GM19324 (cell line): ENCODE results near the gene LOXL3.

ENCODE experiments used
- ATAC-seq: cut with Tn5 transposase; IDR thresholded peaks from one replicate; pipeline ENCODE4 v1.9.1; 2021; ENCODE audit warnings: mild to moderate bottlenecking, moderate library complexity; ENCODE audit not compliant: unreplicated experiment, low FRiP score

Gene LOXL3

GRCh38 chr2:74530239-74531187, 23.2 kb downstream of the LOXL3 start:
- peak; percentile 22 for ATAC-seq

- peak; percentile 90 for ATAC-seq
Observed at GRCh38 chr2:74529357-74530238, 24.1 kb downstream of the LOXL3 start, which contains the start of the genes AUP1 and HTRA2. TSS of gene AUP1 (minus strand) at chr2:74529706. CDS start at chr2:74529629, 77 bp downstream. TSS of gene HTRA2 (plus strand) at chr2:74529933. CDS start at chr2:74530007, 74 bp downstream.

- peak; percentile 10 for ATAC-seq
Observed at GRCh38 chr2:74528600-74529356, 25.0 kb downstream of the LOXL3 start.

GRCh38 chr2:74527741-74528140, 26.0 kb downstream of the LOXL3 start:
- no peak for ATAC-seq

GRCh38 chr2:74526649-74527230, 27.0 kb downstream of the LOXL3 start:
- ATAC-seq = no peak

GRCh38 chr2:74525717-74526648, 27.8 kb downstream of the LOXL3 start, which contains the start of gene DQX1:
TSS of gene DQX1 (minus strand) at chr2:74526231. CDS start at chr2:74525729, 502 bp downstream.
- no peak for ATAC-seq

GRCh38 chr2:74524955-74525716, 28.6 kb downstream of the LOXL3 start:
- no peak for ATAC-seq

- ATAC-seq = no peak
Observed at GRCh38 chr2:74524005-74524404, 29.7 kb downstream of the LOXL3 start.

- no peak for ATAC-seq
Observed at GRCh38 chr2:74522516-74522915, 31.2 kb downstream of the LOXL3 start.

- no peak for ATAC-seq
Observed at GRCh38 chr2:74516650-74517049, 37.1 kb downstream of the LOXL3 start.

- ATAC-seq = no peak
Observed at GRCh38 chr2:74515981-74516633, 37.6 kb downstream of the LOXL3 start.

- no peak for ATAC-seq
Observed at GRCh38 chr2:74515271-74515980, 38.3 kb downstream of the LOXL3 start.

GRCh38 chr2:74514368-74515270, 39.1 kb downstream of the LOXL3 start, which contains the start of gene TLX2:
TSS of gene TLX2 (plus strand) at chr2:74514450. CDS start at chr2:74514807, 357 bp downstream.
- no peak for ATAC-seq

GRCh38 chr2:74513605-74514367, 40.0 kb downstream of the LOXL3 start:
- ATAC-seq = no peak
